Stimulated activated CD8-positive, alpha-beta memory T cell treated with anti-CD3 and anti-CD28 coated beads, Interleukin-2, amount 100 ng/mL, for 1 hour (primary cell): ENCODE measurements around the gene VEZF1.

Experiments used
- DNase-seq, 2 donors: peaks; one replicate each; pipeline ENCODE4 v3.0.0-alpha.2; 2020; ENCODE audit warnings: low read depth in 2 of 2

The VEZF1 gene

GRCh38 chr17:57999496-58000017 is 11.5 kb upstream of the VEZF1 start:
- no peak for DNase-seq

GRCh38 chr17:57999010-57999495 is 11.0 kb upstream of the VEZF1 start:
- no peak for DNase-seq

GRCh38 chr17:57997085-57997809 is 9.2 kb upstream of the VEZF1 start:
- no peak for DNase-seq

GRCh38 chr17:57995076-57995956 is 7.3 kb upstream of the VEZF1 start:
- peak; percentile 10 to 12 for DNase-seq

GRCh38 chr17:57994436-57994835 is 6.4 kb upstream of the VEZF1 start:
- DNase-seq, result no peak

- no peak for DNase-seq
Observed at GRCh38 chr17:57993471-57994365, 5.7 kb upstream of the VEZF1 start.

- DNase-seq, result no peak
Observed at GRCh38 chr17:57991537-57991936, 3.5 kb upstream of the VEZF1 start.

- no peak for DNase-seq
Observed at GRCh38 chr17:57990037-57990436, 2.0 kb upstream of the VEZF1 start.

- DNase-seq, result peak in 1 of 2 donors; percentile 48
Observed at GRCh38 chr17:57988301-57989250, 522 bp upstream of the VEZF1 start.

GRCh38 chr17:57986841-57987580 is 1.0 kb downstream of the VEZF1 start:
- DNase-seq, result peak; percentile 9 to 11

- no peak for DNase-seq
Observed at GRCh38 chr17:57985675-57985974, 2.4 kb downstream of the VEZF1 start.

GRCh38 chr17:57984936-57985674 is 2.9 kb downstream of the VEZF1 start:
- no peak for DNase-seq

- no peak for DNase-seq
Observed at GRCh38 chr17:57984261-57984890, 3.7 kb downstream of the VEZF1 start.

- DNase-seq, result no peak
Observed at GRCh38 chr17:57983446-57983845, 4.6 kb downstream of the VEZF1 start.

- no peak for DNase-seq
Observed at GRCh38 chr17:57982452-57983170, 5.4 kb downstream of the VEZF1 start.

GRCh38 chr17:57980522-57980921 is 7.5 kb downstream of the VEZF1 start:
- no peak for DNase-seq

GRCh38 chr17:57979076-57979475 is 9.0 kb downstream of the VEZF1 start:
- DNase-seq, result no peak

- no peak for DNase-seq
Observed at GRCh38 chr17:57976594-57976993, 11.5 kb downstream of the VEZF1 start.
